Measurements from ENCODE around the gene MCRS1.

- TF ChIP-seq CTCF (IDR thresholded peaks at IDR 0.05; ENCODE audit: insufficient read depth, low read length, poor library complexity, severe bottlenecking) (no peak), EZH2phosphoT487 (conservative IDR thresholded peaks at IDR 0.05; ENCODE audit: low read length) (no peak)
These were observed 21.0 kb upstream of the MCRS1 start for GRCh38 chr12:49588721-49589516.
